HG02610 (cell line): ENCODE measurements around the gene GNAZ.

Source experiments
- ATAC-seq: cut with Tn5 transposase; IDR thresholded peaks from one replicate; pipeline ENCODE4 v1.9.1; 2021; ENCODE audit warnings: mild to moderate bottlenecking, moderate library complexity; ENCODE audit not compliant: unreplicated experiment

Gene GNAZ

GRCh38 chr22:23105304-23105703, 35.0 kb downstream of the GNAZ start:
- ATAC-seq, result no peak

GRCh38 chr22:23105919-23106318, 35.6 kb downstream of the GNAZ start:
- no peak for ATAC-seq

GRCh38 chr22:23106344-23106743, 36.0 kb downstream of the GNAZ start:
- ATAC-seq, result no peak

GRCh38 chr22:23106906-23107367, 36.6 kb downstream of the GNAZ start:
- ATAC-seq, result no peak

- no peak for ATAC-seq
These were observed 37.3 kb downstream of the GNAZ start for GRCh38 chr22:23107487-23108248.

- ATAC-seq, result no peak
These were observed 38.1 kb downstream of the GNAZ start for GRCh38 chr22:23108249-23109078.

GRCh38 chr22:23109079-23109347, 38.7 kb downstream of the GNAZ start:
- ATAC-seq, result no peak

- no peak for ATAC-seq
These were observed 39.2 kb downstream of the GNAZ start for GRCh38 chr22:23109441-23109978.

GRCh38 chr22:23110190-23110921, 40.0 kb downstream of the GNAZ start:
- ATAC-seq, result no peak

- ATAC-seq, result no peak
These were observed 40.7 kb downstream of the GNAZ start for GRCh38 chr22:23110922-23111527.

- ATAC-seq, result no peak
These were observed 42.2 kb downstream of the GNAZ start for GRCh38 chr22:23112472-23113012.

GRCh38 chr22:23113067-23113846, 42.9 kb downstream of the GNAZ start:
- ATAC-seq, result no peak

GRCh38 chr22:23113847-23114720, 43.8 kb downstream of the GNAZ start:
- ATAC-seq, result no peak

- no peak for ATAC-seq
These were observed 44.4 kb downstream of the GNAZ start for GRCh38 chr22:23114721-23115020.

- no peak for ATAC-seq
These were observed 45.0 kb downstream of the GNAZ start for GRCh38 chr22:23115369-23115768.

GRCh38 chr22:23115825-23116494, 45.6 kb downstream of the GNAZ start:
- ATAC-seq, result no peak

- ATAC-seq, result no peak
These were observed 46.4 kb downstream of the GNAZ start for GRCh38 chr22:23116506-23117263.

- no peak for ATAC-seq
These were observed 47.0 kb downstream of the GNAZ start for GRCh38 chr22:23117275-23117674.
